C4-2B (cell line): ENCODE measurements around the gene DLX2.

Experiments
- ZFX ChIP-seq: fragments of 450-650 bp; IDR thresholded peaks from 2 replicates; pipeline ENCODE4 v1.6.1; 2017
- TF ChIP-seq, protein P1 (sequence below): fragments of 450-650 bp; conservative IDR thresholded peaks from 2 replicates; pipeline ENCODE4 v1.5.1; 2017; ENCODE audit warnings: mild to moderate bottlenecking

- TF ChIP-seq, protein P1, sequence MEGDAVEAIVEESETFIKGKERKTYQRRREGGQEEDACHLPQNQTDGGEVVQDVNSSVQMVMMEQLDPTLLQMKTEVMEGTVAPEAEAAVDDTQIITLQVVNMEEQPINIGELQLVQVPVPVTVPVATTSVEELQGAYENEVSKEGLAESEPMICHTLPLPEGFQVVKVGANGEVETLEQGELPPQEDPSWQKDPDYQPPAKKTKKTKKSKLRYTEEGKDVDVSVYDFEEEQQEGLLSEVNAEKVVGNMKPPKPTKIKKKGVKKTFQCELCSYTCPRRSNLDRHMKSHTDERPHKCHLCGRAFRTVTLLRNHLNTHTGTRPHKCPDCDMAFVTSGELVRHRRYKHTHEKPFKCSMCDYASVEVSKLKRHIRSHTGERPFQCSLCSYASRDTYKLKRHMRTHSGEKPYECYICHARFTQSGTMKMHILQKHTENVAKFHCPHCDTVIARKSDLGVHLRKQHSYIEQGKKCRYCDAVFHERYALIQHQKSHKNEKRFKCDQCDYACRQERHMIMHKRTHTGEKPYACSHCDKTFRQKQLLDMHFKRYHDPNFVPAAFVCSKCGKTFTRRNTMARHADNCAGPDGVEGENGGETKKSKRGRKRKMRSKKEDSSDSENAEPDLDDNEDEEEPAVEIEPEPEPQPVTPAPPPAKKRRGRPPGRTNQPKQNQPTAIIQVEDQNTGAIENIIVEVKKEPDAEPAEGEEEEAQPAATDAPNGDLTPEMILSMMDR, result no peak
- no peak for TF ChIP-seq ZFX
These were observed 5.9 kb upstream of the DLX2 start for GRCh38 chr2:172108587-172108930.
